Lower lobe of right lung (tissue), 2 donors: Measurements from ENCODE around the gene IGFALS. TPM values are rescaled to one million over a fixed set of nuclear protein-coding genes. Genes with fewer than 3 reads are reported as not detected.

Source experiments
- ATAC-seq, 2 donors: fragments of 200-7000 bp; cut with Tn5 transposase; one replicate each; pipeline ENCODE4 v1.9.1; 2020 to 2022; ENCODE audit warnings: mild to moderate bottlenecking in 2 of 2, moderate library complexity in 2 of 2
- DNase-seq: peaks from one replicate; pipeline ENCODE4 v3.0.0-alpha.2; 2020
- H3K27ac ChIP-seq: fragments of 200-600 bp; one replicate; pipeline ENCODE4 v1.8.0; 2022
- H3K27me3 ChIP-seq: fragments of 200-600 bp; one replicate; pipeline ENCODE4 v1.8.0; 2022; ENCODE audit warnings: low read depth
- H3K36me3 ChIP-seq: fragments of 200-600 bp; one replicate; pipeline ENCODE4 v1.8.0; 2022; ENCODE audit warnings: mild to moderate bottlenecking
- H3K4me1 ChIP-seq: fragments of 200-600 bp; one replicate; pipeline ENCODE4 v1.8.0; 2022
- H3K4me3 ChIP-seq: fragments of 200-600 bp; one replicate; pipeline ENCODE4 v1.8.0; 2022; ENCODE audit warnings: mild to moderate bottlenecking
- H3K9me3 ChIP-seq: fragments of 200-600 bp; one replicate; pipeline ENCODE4 v1.8.0; 2022
- CTCF ChIP-seq: fragments of 200-600 bp; IDR thresholded peaks from one replicate; pipeline ENCODE4 v1.8.0; 2022; ENCODE audit warnings: antibody characterized with exemption, mild to moderate bottlenecking
- intact Hi-C: fragments of 100-400 bp; cut with DNase I; formaldehyde crosslinking; loops from one replicate; pipeline ENCODE4 v1.11.0; 2022
- total RNA-seq: library from RNA; stranded (reverse); fragmentation: NEBNext Ultra II Directional; extraction: Animal tissue kit (Norgen Biotek cat#: 25700); gene quantifications from one replicate; pipeline ENCODE4 v1.2.1, GENCODE V29; 2021
- donor health status: DM: no; HTN: yes; CAD: no; lungs with severe emphysema.

The IGFALS gene
- total RNA-seq, 1 donor from 2014 or later, result 0.97 TPM

GRCh38 chr16:1794221-1794871, 841 bp upstream of the IGFALS start:
- ATAC-seq, result peak; percentile 76 to 83
- peaks cover 6% of the 10 kb centered on the region for H3K9me3 ChIP-seq
- DNase-seq, result peak; percentile 72
- H3K4me1 ChIP-seq, result no peaks in the 10 kb centered on the region
- H3K36me3 ChIP-seq, result peaks cover 7% of the 10 kb centered on the region
- TF ChIP-seq CTCF, result no peak
- intact Hi-C loops, result no loop called here
- peak overlapping the region; percentile 39 for H3K4me3 ChIP-seq
- H3K27me3 ChIP-seq, result no peaks in the 10 kb centered on the region
- H3K27ac ChIP-seq, result peak overlapping the region; percentile 58

GRCh38 chr16:1792836-1793577, 498 bp downstream of the IGFALS start:
- peaks cover 6% of the 10 kb centered on the region for H3K9me3 ChIP-seq
- no peaks in the 10 kb centered on the region for H3K27me3 ChIP-seq
- intact Hi-C loops, result no loop called here
- peak overlapping the region; percentile 39 for H3K4me3 ChIP-seq
- DNase-seq (peak; percentile 43), ATAC-seq (peak in 1 of 2 donors; percentile 1)
- TF ChIP-seq CTCF, result no peak
- no peaks in the 10 kb centered on the region for H3K4me1 ChIP-seq
- peaks cover 21% of the 10 kb centered on the region for H3K36me3 ChIP-seq
- H3K27ac ChIP-seq, result no peak overlapping the region

- Histone ChIP-seq H3K27me3 (no peaks in the 10 kb centered on the region), H3K36me3 (peaks cover 29% of the 10 kb centered on the region), H3K4me3 (no peak overlapping the region), H3K9me3 (no peaks in the 10 kb centered on the region), H3K27ac (no peak overlapping the region), H3K4me1 (no peaks in the 10 kb centered on the region)
- TF ChIP-seq CTCF, result no peak
- ATAC-seq (no peak), DNase-seq (peak; percentile 43)
- intact Hi-C loops, result no loop called here
These were observed 1.3 kb downstream of the IGFALS start for GRCh38 chr16:1791943-1792812.

GRCh38 chr16:1791256-1791942, 2.1 kb downstream of the IGFALS start:
- peaks cover 37% of the 10 kb centered on the region for H3K36me3 ChIP-seq
- no peak for TF ChIP-seq CTCF
- no peaks in the 10 kb centered on the region for H3K4me1 ChIP-seq
- no peak overlapping the region for H3K4me3 ChIP-seq
- ATAC-seq (no peak), DNase-seq (peak; percentile 40)
- no peaks in the 10 kb centered on the region for H3K27me3 ChIP-seq
- intact Hi-C loops, result no loop called here
- H3K27ac ChIP-seq, result no peak overlapping the region
- no peaks in the 10 kb centered on the region for H3K9me3 ChIP-seq
